ENCODE measurements around the gene OR56A3. TPM values are rescaled to one million over a fixed set of nuclear protein-coding genes. Genes with fewer than 3 reads are reported as not detected.

Gene OR56A3
- total RNA-seq, 1 experiment from 2014 or later = not detected

GRCh38 chr11:5983443-5983842 lies 41.4 kb downstream of the OR56A3 start:
- TF ChIP-seq TCF7L2 (IDR thresholded peaks at IDR 0.05; ENCODE audit: low read depth, low read length) (no peak), REST (IDR thresholded peaks at IDR 0.05; ENCODE audit: insufficient read depth in 1 of 2, low read depth in 2 of 2, low read length in 1 of 2) (no peak), POLR2AphosphoS5 (IDR thresholded peaks at IDR 0.05; ENCODE audit: low read depth, low read length) (no peak), SIN3A (IDR thresholded peaks at IDR 0.05; ENCODE audit: borderline replicate concordance, insufficient read depth, low read depth, low read length) (no peak), CTCF (IDR thresholded peaks at IDR 0.05) (peak; percentile 16; the same call in 1 of the 2 replicates)
- no peak for DNase-seq (ENCODE audit: low read depth, low spot score)
- ChIA-PET POLR2A (no interaction called here), CTCF (no interaction called here)
- Histone ChIP-seq H3K4me1 (ENCODE audit: control insufficient read depth, insufficient read depth, low read length) (no peaks in the 10 kb centered on the region), H3K9me3 (ENCODE audit: control insufficient read depth, insufficient read depth, low read depth, low read length) (no peaks in the 10 kb centered on the region), H3K4me3 (ENCODE audit: low read depth in 2 of 2, low read length in 2 of 2) (no peak overlapping the region), H3K27me3 (ENCODE audit: control insufficient read depth, insufficient read depth, low read length) (peaks cover 2% of the 10 kb centered on the region; the same call in 1 of the 2 replicates), H3K36me3 (ENCODE audit: control insufficient read depth, insufficient read depth, low read length) (no peaks in the 10 kb centered on the region), H3K27ac (ENCODE audit: low read length) (no peak overlapping the region)
- no peak for ATAC-seq
- intact Hi-C loops (cut with micrococcal nuclease; ENCODE audit: unreplicated experiment) (no loop called here), in situ Hi-C loops (cut with HindIII; ENCODE audit: low pct_unique_long_range_greater_than_20kb, low sequenced_read_pairs) (no loop called here)
- BruUV-seq (replicated peaks) = no TSS peak

GRCh38 chr11:5986885-5987284 lies 44.8 kb downstream of the OR56A3 start, which contains the start of gene OR52L1:
TSS of gene OR52L1 (minus strand) at chr11:5986985. CDS start at chr11:5986930, 55 bp downstream.
- intact Hi-C loops (cut with micrococcal nuclease; ENCODE audit: unreplicated experiment) = no loop called here
- no peak for TF ChIP-seq SIN3A (IDR thresholded peaks at IDR 0.05; ENCODE audit: borderline replicate concordance, insufficient read depth, low read depth, low read length)
- no peak for TF ChIP-seq POLR2AphosphoS5 (IDR thresholded peaks at IDR 0.05; ENCODE audit: low read depth, low read length)
- TF ChIP-seq TCF7L2 (IDR thresholded peaks at IDR 0.05; ENCODE audit: low read depth, low read length) = no peak
- no peak for TF ChIP-seq CTCF (IDR thresholded peaks at IDR 0.05)
- no peak for TF ChIP-seq REST (IDR thresholded peaks at IDR 0.05; ENCODE audit: insufficient read depth in 1 of 2, low read depth in 2 of 2, low read length in 1 of 2)
- ATAC-seq (no peak), DNase-seq (ENCODE audit: low read depth, low spot score) (no peak)
- Histone ChIP-seq H3K27me3 (ENCODE audit: control insufficient read depth, insufficient read depth, low read length) (peaks cover 2% of the 10 kb centered on the region; the same call in 1 of the 2 replicates), H3K4me3 (ENCODE audit: low read depth in 2 of 2, low read length in 2 of 2) (no peak within 1 kb of the TSS), H3K4me1 (ENCODE audit: control insufficient read depth, insufficient read depth, low read length) (no peaks in the 10 kb centered on the region), H3K36me3 (ENCODE audit: control insufficient read depth, insufficient read depth, low read length) (no peaks in the 10 kb centered on the region), H3K27ac (ENCODE audit: low read length) (no peak within 1 kb of the TSS), H3K9me3 (ENCODE audit: control insufficient read depth, insufficient read depth, low read depth, low read length) (no peaks in the 10 kb centered on the region)
- in situ Hi-C loops (cut with HindIII; ENCODE audit: low pct_unique_long_range_greater_than_20kb, low sequenced_read_pairs) = no loop called here
- POLR2A ChIA-PET = no interaction called here
- BruUV-seq (replicated peaks) = no TSS peak
- CTCF ChIA-PET = no interaction called here

All from Panc1 (cell line).